HG03135 (cell line): Measurements from ENCODE around the gene OBP2B.
"Not testable (repeated sequence)": the region's sequence is repeated elsewhere in the genome, so short reads cannot be mapped to it uniquely, and the experiment has no call there.

Experiments
- ATAC-seq: cut with Tn5 transposase; IDR thresholded peaks from one replicate; pipeline ENCODE4 v1.9.1; 2021; ENCODE audit warnings: mild to moderate bottlenecking, moderate library complexity; ENCODE audit not compliant: unreplicated experiment

Gene OBP2B, protein sequence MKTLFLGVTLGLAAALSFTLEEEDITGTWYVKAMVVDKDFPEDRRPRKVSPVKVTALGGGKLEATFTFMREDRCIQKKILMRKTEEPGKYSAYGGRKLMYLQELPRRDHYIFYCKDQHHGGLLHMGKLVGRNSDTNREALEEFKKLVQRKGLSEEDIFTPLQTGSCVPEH

DNA sequence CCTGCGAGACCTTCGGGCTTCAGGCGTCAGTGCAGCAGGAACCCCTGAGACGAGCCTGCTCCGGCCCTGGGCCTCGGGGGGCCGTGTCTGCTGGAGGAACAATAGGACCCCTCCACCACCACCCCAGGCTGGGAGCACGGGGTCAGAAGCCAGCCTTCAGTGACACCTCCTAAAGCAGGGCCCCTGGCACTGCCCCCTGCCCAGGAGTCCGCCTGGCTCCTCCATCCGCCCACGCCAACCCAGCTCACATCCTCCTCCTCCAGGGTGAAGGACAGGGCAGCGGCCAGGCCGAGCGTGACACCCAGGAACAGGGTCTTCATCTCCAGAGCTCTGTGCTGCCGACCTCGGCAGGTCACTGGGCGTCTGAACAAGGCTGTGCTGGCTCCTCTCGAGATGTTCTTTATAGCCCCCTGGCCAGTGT is at the start of gene OBP2B:
OBP2B (minus strand) TSS at position 371 of the 421 bp plus-strand sequence; CDS start at position 320, 51 bp downstream.
- not testable (repeated sequence) for ATAC-seq

DNA sequence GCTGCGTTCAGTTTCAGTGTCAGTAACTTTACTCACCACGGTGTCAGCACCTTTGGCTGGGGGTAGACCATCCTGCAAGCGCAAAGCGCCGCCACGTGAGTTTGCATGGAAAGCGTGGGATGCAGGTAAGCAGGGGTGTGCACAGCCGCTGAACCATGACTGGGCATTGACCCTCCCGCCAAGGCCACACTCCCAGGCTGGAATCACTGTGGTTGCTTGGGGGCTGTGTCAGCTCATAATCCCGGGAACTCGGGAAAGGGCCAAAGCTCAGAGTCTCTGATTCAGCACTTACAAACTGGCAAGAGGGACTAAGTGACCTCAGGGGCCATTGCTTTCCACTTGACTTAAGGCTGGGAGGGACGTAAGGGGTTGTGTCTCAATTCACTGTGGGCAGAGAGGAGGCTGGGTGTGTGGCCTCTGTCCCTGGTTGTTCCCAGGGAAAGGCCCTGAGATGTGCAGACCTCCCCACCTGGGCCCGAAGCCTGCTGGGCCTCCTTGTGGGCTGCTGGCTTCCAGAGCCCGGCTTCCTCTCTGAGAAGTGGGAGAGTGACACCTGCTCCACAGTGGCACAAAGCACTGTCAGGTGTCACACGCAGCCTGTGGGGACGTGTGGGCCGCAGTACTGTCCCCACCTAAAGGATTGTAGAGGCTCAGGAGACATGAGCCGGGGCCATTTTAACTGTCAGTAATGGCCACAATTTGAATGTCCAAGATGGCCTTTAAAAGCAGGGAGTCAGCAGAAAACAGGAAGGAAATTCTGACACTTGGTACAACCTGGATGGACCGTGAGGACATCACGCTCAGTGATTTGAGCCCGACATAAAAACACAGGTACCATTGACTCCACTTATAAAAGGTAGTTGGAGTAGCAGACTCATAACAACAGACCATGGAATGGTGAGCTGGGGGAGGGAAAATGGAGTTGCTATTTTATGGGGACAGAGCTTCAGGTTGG is 49.3 kb upstream of the OBP2B start:
- no peak for ATAC-seq

DNA sequence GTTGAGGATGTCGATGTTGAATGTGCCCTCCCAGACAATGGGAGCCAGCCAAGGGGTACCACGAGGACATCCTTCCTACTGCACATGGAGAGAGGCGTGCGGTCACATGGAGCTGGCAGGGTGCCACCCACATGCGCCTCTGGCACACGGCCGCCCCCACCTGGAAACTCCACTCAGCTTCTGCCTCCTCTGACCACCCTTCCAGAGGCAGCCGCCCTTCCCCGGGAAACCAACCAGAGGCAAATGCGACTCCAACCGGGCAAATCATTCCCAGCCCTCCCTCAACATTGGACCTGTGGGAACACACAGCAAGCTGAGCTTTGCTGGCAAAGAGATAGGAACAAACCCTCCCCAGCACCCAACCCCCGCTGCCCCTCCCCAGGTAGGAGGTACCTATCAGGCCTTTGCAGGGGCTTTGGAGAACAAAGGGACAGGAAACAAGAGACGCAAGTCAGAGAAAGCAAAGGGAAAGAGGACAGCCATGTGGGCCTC is 48.5 kb upstream of the OBP2B start:
- no peak for ATAC-seq

DNA sequence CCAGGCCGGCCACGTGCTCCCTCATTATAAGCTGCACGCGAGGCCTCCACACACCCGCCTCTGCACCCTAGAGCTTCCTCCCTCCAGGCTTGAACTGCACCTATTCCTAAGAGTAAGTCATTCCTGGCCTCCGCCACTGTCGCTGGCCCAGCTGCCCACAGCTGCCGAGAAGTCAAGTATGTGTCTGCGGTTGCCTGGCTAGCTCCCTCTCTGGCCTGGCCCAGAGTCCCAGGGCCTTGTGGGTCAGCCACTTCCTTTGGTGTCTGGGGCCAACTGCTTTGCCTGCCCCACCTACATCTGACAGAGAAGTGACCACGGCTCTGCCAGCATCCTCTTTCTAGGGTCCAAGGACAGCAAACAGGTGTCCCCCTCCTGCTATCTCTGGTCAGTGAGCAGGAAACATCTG is 47.6 kb upstream of the OBP2B start:
- no peak for ATAC-seq

DNA sequence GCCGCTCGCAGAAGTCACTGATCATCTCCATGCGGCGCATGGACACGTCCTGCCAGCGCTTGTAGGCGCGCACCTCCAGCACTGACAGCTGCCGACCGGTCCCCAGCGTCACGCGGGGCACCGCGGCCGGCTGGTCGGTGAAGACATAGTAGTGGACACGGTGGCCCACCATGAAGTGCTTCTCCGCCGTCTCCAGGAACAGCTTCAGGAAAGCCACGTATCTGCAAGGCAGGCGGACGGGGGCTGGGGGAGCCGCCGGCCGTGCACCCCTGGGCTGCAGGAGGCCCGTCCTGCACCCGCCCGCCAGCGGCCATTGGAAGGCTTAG is 47.0 kb upstream of the OBP2B start:
- ATAC-seq, result no peak

DNA sequence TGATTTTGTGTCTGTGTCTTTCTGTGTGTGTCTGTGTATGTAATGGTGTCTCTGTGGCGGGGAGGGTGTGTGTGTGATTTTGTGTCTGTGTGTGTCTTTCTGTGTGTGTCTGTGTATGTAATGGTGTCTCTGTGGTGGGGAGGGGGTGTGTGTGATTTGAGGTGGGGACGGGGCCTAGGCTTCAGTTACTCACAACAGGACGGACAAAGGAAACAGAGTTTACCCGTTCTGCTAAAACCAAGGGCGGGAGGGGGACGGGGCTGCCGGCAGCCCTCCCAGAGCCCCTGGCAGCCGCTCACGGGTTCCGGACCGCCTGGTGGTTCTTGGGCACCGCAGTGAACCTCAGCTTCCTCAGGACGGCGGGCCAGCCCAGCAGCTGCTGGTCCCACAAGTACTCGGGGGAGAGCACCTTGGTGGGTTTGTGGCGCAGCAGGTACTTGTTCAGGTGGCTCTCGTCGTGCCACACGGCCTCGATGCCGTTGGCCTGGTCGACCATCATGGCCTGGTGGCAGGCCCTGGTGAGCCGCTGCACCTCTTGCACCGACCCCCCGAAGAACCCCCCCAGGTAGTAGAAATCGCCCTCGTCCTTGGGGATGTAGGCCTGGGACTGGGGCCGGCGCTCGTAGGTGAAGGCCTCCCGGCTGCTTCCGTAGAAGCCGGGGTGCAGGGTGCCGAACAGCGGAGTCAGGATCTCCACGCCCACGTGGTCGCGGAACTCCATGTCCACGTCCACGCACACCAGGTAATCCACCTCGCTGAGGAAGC is 46.5 kb upstream of the OBP2B start:
- no peak for ATAC-seq

DNA sequence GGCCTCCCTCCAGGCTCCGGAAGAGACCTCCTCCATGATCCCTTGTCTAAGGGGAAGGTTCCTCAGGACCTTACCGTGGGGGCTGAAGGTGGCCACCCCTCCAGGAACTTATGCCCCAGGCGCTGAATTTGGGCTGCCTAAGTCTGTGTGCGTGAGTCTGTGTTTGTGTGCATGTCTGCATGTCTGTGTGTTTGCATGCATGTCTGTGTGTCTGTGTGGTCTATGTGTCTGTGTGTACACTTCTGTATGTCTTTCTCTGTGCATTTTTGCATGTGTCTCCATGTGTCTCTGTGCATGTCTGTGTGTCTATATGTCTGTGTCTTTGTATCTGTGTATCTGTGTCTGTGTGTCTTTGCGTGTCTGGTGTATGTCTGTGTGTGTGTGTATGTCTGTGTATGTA is 45.4 kb upstream of the OBP2B start:
- ATAC-seq, result no peak

DNA sequence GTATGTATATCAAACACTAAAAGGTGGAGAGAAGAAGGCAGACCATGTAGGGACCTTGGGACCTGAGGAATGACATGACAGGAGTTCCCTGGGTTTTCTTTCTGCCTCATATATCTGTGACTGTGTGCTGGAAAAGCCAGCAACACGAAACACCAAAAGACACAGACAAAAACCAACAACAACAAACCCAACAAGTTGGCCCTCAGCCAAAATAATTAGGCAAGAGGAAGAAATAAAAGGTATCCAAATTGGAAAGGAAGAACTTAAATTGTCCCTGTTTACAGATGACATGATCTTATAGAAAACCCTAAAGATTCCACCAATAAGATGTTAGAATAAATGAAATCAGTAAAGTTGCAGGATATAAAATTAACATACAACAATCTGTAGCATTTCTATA is 44.2 kb upstream of the OBP2B start:
- no peak for ATAC-seq

DNA sequence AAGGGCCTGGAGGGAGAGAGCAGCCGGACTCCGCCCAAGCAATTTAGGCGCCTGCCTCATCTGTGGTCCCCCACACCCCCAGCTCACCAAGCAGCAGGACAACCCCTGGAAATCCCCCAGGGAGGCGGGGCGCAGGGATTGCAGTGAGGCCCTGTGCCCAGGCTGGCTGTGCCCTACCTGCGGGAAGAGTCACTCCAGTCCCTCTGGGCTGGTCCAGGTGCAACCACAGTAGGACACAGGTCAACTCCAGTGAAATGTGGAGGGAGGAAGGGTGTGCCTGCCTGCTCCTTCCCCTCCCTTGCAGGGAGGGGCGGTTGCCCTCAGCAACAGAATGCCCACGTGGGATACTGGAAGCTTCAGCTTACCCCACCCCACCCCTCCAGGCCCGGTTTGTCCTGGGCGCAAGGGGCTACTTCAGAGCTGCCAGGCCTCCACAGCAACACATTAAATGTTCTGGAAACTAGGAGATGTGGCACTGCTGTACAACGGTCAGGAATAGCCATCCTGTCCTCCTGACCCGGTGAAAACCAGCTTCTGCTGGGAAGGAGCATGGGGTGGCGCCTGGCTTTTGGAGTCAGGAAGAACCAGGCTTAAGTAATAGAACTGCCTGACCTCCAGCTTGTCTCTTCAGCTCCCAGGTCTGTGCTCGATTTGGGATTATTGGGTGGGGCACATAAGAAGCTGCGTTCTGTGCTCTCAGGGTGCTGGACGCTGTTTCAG is 43.4 kb upstream of the OBP2B start:
- no peak for ATAC-seq

DNA sequence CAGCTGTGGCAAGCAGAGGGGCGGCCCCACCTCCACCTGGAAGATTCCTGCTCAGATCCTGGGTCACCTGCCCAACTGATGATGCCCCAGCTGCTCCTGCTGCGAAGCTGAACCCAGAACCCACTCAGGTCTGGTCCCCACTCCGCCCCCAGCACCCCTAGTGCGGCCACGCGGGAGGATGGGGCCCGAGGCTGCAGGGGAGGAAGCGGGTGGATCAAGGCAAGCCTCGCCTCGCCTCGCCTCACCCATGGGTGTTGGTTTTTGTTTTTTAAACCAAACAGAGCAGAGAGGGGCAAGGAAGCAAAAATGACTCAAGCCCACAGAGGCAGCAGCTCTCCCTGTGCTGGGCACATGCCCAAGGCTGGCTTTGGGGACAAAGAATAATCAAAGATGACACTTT is 42.7 kb upstream of the OBP2B start:
- no peak for ATAC-seq

DNA sequence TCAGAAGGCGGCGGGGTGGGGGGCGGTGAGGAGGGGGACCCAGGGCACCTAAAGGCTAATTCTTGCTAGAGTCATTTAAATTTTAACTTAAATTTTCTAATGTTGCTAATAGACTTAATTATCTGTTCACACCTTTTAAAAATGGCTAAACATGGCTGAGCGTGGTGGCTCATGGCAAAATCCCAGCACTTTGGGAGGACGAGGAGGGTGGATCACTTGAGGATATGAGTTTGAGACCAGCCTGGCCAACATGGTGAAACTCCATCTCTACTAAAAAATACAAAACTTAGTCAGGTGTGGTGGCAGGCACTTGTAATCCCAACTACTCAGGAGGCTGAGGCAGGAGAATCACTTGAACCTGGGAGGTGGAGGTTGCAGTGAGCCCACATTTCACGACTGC is 42.2 kb upstream of the OBP2B start:
- ATAC-seq, result not testable (repeated sequence)

DNA sequence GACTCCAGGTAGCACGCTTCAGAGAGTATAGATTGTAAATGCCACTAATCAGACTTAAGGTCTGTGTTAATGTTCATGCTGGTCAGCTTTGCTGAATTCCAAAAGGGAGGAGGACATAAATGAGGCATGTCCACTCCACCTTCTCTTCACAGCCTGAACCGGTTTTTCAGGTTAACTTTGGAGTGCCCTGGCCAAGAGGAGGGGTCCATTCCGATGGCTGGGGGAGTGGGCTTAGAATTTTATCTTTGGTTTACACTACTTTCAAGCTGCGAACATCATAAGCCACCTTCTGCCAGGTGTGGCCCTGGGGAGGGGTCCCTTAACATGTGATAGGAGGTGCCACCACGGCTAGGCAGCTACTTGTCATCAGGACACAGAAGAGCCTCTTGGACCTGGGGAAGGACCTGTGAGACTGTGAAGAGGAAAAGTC is 41.7 kb upstream of the OBP2B start:
- no peak for ATAC-seq

DNA sequence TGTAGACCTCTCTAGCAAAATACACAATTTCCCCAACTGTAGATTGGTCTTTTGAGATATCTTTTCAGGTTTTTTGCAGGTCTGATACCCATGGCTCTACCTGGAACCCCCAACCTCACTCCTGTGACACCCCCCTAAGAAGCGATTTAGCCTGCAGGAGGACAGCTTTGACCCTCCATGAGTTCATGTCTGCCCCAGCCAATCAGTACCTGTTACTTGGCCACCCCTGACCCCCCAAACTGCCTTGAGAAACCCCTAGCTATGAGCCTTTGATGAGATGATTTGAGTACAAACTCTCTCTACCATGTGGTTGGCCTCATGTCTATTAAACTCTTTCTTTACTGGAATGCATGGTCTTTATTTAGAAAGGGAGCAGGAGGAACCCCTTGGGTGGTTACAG is 40.3 kb upstream of the OBP2B start:
- no peak for ATAC-seq

DNA sequence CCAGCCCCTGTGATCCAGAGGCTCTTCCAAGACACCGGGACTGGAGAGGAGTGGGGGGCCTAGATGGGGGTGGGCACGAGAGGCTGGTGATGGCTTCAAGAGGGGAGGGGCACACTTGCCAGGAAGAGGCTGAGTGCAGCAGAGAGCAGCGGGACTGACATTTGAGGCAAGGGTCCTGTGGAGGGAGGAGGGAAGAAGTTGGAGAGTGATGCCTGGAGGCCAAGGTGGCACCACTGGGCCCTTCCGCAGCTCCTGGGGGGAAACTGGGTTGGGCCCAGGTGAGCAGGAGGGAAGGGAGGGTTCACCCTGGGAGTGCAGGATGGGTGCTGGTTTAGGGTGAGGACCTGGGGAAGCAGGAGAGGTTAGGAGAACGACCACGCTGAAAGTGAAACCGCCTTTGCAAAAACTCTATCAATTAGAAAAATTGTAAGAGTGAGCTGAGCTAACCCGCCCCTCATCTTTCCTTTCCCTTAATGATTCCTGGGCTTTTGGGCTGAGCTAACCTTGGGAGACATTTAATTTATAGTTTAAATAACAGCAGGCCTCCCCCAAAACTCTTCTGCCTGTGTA is 39.8 kb upstream of the OBP2B start:
- no peak for ATAC-seq

DNA sequence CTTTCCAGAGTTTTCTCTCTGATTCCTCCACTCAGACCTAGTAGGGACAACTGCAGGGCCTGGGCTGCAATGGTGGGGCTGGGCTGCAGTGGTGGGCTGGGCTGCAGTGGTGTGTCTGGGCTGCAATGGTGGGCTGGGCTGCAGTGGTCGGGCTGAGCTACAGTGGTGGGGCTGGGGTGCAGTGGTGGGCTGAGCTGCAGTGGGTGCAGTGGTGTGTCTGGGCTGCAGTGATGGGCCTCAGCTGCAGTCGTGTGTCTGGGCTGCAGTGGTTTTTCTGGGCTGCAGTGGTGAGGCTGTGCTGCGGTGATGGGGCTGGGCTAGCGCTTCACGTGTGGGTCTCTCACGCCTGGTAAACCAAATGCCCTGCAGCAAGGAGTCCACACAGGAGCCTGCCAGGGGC is 38.6 kb upstream of the OBP2B start:
- no peak for ATAC-seq

DNA sequence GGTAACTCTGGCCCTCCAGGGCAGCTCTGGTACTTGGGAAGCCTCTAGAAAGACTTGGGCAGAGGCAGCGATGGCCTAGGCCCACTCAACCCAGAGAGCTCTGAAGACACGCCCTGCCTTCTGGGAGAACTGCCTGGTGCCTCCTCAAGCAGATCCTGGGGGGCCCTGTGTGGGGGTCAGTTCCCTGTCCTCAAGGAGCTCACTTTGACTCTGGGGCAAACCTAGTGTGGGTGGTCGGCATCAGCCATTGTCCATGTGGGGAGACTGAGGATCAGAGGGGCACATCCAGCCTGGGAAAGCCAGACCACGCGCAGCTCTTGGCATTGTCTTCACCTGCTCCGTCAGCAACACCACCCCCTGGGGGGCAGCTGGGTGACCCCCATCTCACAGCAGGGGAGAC is 37.9 kb upstream of the OBP2B start:
- no peak for ATAC-seq

DNA sequence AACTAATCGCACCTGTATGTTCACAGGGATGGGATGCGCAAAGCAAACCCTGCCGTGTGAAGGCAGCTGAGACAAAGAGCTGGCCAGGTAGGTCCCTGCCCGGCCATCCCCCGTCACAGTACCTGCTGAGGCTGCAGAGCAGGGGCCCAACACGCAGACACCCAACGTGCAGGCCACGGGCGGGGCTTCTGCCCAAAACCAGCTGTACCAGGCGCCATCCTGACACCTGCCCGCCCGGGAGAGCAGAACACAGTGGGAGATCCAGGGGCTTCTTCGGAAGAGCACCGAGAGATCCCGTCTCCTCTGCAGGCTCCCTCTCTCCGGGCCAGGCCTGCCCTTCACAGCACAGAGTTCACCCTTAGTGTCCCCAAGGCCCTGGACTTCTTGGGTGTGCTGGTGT is 37.5 kb upstream of the OBP2B start:
- ATAC-seq, result no peak

DNA sequence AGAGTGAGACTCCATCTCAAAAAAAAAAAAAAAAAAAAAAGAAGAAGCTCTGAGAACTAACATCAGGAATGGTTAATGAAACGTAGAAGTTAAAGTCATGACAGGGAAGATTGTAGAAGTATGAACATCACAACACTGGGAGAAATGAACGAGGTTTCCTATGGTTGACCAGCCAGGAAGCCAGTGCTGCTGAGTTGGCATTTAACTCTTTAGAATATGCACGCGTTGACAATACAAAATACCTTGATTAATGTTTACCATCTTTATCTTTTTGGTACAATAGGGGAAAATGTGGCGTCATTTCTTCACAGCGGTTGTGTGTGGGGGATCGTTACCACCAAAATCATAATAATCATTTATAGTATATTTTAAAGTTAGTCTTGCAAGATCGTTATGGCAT is 33.9 kb upstream of the OBP2B start:
- no peak for ATAC-seq

DNA sequence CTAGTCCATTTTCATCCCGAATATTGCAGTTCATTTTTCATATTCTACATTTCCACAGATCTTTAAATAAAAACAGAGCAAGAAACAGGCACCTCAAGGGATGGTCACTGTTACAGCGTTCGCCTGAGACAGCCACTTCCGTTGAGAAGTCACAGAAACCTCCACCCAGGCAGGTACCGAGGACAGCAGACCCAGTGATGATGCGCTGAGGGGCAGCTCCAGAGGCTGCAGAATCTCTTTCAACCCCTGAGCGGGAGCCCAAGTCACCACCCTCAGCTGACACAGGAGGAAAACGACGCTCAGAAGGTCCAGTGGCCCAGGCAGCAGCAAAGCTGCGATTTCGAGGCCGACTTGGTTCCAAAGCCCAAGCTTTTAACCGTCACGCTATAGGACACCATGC is 33.2 kb upstream of the OBP2B start:
- no peak for ATAC-seq

DNA sequence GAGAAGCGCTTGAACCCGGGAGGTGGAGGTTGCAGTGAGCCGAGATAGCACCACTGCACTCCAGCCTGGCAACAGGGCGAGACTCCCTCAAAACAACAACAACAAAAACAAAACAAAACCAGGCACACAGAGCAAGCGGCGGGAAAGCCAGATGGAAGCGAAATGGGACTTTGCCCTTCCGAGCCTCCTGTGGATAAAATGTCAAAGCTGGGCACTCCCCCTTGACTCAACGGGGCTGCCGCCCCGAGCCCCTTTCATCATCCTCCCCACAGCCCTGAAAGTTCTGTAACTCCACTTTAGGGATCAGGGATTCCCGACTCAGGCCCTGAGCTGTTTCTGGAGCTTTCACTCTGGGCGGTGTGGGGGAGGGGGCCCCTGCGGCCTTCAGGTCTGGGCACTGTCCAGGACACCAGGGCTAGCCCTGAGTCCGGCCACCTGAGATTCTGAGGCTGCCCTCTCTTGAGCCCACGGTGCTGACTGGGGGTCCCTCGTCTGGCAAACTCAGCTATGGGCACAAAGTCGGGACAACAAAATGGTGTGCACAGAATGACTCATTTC is 30.6 kb upstream of the OBP2B start:
- no peak for ATAC-seq
